OCI-M2 (cell line): ENCODE data around the gene FAM53B.

ENCODE experiments used
- DNase-seq: peaks from one replicate; lab custom pipeline; 2025; ENCODE audit not compliant: unreplicated experiment; lab: John Stamatoyannopoulos, UW

FAM53B gene

DNA sequence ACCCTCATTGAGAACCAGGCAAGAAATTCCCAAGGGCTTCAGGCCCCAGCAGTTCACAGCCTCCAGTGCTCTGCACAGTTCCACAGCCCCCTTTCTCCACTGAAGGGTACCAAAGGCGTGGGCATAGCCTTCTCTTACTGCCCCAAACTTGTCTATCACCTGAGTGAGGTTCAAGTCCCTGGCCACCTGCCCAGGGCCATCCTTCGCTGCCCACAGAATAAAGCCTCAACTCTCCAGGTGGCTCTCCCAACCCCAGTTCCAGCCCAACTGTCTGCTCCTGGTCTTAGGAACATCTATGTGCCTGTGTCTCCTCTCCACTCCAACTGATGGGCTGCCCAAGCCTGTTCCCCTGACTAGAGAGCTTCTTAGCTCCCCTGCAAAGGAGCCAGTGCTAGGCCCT, 79.1 kb downstream of the FAM53B start:
- no peak for DNase-seq

DNA sequence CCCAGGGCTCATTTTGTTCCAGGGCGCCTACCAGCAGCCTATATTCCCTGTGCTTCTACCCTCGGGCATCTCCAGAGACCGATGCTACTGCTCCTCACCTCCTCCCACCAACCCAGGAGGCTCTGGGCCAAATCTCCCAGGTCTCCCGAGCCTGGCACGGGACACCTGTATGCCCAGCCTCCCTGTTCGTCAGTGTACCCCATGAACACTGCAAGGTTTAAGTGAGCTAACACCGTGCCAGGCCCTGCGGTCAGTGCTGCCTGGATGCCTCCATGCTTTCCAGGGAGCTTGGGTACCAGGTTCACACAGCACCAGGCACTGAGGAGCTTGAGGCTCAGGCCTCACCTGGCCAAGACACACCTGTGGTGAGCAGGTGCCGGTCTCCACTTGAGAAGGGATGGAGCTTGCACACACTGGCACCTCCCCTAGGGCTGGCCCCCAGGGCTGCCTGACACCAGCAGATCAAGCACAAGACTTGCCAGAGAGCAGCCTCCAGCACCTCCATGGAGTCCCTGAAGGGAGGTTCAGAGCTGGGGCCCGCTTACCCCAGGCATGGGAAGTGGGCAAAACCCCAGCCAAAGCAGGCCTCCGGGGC, 80.3 kb downstream of the FAM53B start:
- DNase-seq = no peak

DNA sequence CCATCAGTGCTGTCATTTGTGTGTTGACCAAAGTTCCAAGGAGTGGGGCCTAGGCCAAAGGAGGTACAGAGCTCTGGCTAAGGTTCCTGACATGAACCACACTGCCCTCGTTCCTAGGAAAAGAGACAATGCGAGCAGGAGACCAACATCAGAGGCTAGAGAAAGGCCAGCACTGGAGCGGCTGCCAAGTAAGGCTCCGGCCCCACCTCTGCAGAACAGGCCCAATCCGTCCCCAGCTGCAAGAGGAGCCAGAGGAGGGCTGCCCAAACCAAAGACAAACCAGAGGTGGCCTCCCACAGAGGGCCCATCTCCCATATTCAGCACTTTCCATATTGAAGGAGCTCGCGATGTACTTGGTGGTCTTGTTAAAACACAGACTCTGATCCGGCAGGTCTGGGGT, 81.0 kb downstream of the FAM53B start:
- no peak for DNase-seq

DNA sequence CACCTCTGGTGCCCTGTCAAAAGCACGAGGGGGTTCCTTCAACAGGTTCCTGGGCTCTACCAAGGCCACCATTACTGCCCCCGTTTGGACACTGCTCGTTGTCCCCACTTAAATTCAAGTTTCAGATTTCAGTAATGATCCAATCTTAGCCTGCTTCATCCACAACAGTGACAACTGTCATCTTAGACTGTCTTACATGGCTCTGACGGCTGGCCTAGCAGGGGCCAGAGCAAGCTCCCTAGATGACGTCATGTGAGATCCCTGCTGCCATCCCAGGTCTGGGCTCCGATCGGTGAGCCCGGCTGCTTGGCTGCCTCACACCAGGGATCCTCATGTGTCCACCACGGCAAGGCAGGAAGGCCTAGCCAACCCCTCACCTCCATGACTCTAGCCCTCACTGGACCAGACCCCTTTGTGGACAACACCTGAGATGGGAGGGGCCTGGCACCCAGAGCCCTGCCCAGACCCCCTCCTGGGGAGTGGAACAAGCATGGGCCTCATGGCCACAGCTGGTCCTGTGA, 82.5 kb downstream of the FAM53B start:
- no peak for DNase-seq

DNA sequence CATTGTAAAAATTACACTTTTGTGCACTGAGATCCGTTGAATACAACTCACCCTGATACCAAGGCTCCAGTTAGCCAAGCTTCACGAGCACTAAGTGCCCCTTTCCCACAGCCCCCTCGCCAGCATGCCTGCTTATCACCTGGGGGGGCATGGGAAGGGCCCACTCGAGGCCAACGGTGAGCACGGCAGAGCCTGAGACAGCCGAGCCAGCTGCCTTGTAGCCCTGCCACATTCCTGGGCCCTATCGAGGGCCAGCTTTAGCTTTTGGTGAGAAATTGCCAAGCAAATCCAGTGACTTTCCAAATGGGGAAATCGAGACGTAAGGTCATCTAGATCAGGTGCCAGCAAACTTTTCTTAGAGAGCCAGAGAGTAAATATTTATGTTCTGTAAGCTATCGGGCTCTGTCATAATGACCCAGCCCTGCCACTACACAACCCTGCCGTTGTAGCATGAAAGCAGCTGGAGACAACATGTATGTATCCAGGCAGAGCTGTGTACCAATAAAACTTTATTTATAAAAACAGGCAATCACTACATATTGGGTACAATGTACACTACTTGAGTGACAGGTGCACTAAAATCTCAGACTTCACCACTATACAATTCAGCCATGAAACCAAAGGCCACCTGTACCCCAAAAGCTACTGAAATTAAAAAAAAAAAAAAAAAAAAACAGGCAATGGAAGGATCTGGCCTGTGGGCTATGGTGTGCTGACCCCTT, 83.6 kb downstream of the FAM53B start:
- no peak for DNase-seq

DNA sequence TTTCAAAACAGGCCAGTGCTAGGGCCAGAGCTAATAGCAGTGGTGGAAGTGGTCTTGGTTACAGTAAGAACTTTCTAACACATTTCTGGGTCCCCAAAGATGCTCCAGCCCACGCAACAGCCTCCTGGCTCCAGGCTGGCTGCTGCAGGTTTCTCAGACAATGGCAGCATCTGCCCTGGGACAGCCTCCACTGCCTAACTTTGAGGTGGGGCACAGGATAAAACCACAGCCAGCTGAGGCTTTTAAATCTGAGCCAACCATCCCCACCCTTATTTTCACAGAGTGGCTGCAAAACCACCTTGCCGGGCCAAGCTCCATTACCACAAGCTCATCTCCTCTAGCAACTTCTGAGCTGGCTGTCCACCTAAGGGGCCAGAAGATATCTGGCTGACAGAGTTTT, 84.8 kb downstream of the FAM53B start:
- DNase-seq = no peak

DNA sequence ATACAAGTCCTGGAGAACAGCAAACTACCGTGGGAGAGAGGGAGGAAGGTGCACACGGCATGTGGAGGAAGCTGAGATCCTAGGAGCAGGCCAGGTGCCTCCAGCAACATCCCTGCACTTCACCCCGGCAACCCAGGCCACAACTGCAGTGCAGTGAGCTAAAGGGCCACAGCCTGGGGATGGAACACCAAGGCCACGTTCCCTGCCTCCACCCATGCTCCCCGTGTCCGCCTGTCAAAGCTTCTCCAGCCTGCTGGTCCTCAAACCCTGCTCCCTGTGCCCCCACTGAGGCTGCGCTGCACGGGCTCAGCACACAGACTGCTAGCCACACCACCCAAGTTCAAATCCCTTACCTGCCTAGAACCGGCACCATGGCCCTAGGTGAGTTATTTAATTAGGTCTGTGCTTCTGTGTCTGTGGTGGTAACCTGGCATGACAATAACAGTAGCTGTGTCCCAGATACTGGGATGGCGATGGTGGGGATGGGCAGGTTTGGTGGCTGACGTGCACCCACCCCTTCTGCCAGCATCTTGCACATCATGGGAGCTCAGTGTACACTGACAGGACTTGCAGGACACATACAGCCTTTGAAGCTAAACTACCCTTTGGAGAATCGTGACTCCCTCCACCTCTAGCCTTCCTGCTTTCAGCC, 85.5 kb downstream of the FAM53B start:
- no peak for DNase-seq

DNA sequence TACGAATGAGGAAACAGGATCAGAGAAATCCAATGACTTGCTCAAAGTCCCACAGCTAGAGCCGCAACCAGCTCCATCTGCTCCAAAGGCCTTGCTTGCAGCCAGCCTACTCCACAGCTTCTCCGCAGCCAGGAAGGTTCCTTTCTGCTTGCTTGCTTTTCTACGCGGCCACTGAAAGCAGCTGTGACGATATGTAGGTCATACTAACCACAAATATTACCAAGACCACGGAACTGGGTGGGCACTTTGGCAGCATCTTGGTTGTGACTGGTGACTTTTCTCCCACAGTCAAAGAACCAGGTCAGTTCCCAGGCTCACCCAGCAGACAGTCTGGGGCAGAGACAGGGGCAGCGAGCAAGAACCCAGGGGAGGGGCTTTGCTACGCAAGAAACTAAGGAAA, 86.4 kb downstream of the FAM53B start:
- DNase-seq = no peak

DNA sequence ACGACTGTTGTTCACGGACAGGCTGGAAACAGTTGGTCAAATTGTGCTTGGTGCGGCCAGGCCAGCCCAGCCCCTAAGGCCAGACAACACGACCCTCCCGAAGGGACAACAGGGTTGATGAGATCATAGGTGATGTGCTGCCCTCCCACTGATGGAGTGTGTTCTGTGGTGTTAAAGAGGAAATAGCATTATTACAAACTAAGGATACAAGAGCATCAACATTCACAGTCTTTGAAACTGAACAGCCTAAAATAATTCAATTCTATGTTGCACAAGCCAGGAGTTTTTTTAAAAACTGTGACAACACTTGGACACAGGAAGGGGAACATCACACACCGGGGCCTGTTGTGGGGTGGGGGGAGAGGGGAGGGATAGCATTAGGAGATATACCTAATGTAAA, 87.6 kb downstream of the FAM53B start:
- no peak for DNase-seq

DNA sequence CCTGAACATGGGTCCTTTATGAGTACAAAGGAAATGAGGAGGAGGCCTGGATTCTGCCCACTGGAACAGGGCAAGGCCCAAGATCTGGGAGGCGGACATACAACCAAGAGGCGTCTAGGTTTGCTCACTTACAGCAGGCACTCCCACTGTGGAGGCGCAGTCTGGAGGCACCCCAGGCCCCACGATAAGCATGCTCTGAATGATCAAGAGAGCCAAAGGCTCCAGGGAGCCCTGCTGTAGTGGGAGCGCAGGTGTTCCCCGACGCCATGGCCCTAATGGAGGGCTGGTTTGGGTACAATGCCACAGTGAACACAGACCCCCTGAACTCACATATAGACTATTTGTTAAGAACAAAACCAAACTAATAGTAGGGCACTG, 88.1 kb downstream of the FAM53B start:
- DNase-seq = no peak

DNA sequence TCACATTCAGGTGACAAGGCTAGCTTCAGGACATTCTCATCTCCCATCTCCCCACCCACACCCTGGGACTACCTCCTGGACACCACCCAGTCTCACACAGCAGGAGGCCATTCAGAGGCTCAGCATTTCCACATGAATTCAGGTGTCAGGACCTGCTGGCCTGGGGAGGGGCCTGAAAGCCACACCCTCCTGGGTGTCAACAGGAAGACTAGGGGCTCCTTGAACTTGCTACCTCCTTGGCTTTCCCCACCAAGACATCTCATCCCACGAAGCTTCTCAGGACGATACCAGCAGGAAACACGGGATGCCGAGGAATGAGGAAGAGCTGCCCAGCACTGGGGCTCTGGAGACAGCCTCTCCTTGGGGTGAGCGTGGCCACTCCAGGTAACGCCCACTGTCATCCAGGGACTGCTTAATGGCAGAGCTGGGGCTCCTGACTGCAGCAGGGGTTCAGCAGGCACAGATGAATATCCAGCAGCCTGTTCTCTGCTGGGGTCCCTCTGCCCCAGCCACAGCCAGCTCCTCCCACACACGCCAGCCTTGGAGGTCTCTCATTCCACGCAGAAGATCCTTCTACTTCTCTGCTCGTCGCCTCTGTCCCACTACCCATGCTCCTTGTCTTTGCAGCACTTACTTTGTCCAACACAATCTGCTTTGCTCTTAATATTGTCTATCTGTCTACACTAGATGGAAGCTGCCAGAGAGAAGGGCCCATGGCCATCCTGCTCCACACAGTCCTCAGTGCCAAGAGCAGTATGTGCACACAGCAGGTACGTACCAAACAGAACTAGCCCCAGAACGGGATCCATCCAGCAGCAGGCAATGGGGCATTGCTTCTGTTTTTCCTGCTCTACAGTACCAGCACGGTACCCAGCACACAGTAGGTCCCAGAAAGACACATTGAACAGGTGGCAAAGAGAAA, 88.7 kb downstream of the FAM53B start:
- no peak for DNase-seq

DNA sequence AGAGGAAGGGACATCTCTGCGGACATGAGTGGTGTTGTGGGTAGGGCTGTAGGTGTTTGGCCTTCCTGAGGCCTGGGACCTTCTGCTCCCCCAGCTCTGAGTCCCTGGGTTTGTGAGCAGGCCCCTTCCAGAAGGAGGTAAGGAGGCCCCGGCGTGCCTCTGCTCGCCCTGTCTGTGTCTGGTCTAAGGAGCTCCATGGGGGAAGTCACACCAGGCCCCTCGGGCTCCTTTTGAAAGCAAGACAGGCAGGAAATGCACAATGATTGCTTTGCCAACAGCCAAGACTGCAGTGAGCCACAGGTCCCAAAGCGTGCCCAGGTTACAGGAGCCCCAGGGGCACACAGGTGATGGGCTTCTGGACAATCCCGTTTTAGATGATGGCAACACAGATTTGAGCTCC, 89.5 kb downstream of the FAM53B start:
- no peak for DNase-seq

DNA sequence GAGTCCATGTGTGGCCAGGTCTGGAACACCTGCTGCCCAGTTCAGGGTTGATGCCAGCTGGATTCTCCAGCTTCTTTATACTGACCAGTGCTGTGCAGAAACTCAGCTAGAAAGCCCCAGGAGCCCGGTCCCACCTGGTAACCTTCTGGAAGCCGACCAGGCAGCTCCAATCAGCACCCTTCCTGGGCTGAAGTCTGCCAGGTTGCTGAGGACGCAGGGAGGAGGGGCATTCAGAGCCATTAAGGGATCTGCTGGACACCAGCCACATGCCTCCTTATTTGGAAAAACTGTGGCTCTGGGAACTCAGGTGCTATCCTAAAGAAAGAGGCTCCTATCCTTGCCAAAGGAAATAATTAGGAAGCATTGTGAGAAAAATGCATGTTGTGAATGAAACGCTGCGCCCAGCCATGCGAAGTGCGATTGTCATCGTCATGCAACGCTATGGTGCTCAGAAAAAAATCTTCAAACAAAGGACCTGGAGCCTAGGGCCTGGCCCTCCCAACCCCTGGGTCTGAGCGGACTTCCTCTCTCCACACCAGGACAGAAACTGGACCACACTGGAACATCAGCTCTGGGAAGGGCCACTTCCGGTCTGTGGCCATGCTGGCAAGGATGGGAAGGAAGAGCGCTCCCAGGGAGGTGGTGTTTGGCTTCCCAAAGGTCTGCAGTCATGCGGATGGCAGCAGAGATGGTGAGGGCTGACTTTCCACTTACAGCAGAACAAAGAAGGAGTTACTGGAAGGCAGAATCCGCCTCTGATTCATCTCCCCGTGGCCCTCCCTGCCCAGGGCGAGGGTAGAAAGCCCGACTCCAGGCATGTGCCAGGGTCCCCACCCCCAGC, 90.1 kb downstream of the FAM53B start:
- DNase-seq = no peak

DNA sequence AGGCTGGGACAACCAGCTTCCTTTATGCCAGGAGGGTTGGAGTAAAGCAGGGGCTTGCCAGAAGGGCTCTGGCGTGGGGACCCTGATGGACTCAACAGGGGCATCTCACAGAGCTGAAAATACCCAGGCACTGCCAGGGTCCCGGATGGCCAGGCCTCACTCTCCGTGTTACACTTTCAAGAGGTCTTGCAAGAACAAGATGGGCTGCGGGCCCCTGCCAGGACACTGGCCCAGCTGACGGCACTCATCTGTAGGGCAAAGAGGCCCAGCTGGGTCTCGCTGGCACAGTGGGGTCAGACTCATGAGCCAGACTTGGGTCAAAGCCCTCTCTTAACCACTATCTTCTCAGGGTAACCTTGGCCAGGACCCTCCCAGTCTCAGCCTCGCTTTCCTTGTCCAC, 90.9 kb downstream of the FAM53B start:
- no peak for DNase-seq

DNA sequence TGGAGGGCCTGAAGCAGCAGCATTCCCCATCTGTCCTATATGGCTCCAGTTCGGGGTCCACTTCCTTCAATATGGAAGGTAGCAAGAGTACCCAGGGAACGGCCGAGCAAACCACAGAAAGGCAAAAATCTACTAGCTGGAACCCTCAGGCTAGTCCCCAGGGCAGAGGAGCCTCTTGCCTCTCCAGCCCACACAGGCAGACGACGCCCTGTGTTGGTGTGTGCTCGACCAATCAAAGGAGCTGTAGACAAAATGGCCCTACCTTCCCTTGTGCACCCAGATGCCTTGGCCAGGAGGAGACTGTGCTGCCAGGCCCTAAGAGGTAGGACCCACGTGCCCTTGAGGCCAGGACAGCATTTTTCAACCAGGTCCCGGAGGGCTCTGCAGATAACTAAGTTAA, 91.5 kb downstream of the FAM53B start:
- DNase-seq = no peak

DNA sequence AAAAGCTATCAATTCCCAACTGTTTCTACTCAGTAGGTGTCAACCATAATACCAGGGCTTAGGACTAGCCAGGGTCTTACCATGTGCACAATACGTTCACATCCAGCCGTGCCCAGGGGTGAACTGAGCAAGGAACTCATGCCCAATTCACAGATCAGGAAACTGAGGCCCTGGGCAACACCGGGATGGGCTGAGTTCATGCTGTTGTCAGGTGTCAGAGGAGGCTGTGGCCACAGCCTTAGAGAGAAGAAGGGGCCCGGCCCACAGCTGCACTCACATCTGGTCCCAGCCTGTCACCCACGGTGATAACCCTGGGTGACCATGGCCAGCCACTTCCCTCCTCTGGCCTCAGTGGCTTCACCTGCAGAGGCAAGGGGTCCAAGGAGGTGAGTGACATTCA, 92.0 kb downstream of the FAM53B start:
- no peak for DNase-seq

DNA sequence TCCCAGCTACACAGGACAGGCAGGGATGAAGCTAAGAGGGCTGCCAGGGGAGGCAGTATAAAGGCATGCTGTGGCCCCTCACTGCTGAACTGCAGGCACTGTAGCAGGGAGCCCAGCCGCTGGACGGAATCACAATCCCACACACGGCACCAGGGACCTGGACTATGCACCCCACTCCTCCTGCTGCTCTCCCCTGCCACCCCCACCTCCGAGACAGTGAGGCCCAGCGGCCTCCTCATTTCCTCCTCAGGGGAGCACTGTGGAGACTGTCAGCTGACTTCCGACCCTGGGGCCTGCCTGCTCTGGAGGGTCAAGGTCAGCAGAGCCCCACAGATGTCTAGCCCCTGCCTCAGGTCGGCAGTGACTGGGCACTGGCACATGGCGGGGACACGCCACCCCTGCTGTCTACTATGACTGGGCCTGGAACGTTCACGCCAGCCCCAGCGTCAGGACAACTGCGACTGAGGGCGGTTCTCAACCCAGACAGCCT, 92.7 kb downstream of the FAM53B start:
- no peak for DNase-seq

DNA sequence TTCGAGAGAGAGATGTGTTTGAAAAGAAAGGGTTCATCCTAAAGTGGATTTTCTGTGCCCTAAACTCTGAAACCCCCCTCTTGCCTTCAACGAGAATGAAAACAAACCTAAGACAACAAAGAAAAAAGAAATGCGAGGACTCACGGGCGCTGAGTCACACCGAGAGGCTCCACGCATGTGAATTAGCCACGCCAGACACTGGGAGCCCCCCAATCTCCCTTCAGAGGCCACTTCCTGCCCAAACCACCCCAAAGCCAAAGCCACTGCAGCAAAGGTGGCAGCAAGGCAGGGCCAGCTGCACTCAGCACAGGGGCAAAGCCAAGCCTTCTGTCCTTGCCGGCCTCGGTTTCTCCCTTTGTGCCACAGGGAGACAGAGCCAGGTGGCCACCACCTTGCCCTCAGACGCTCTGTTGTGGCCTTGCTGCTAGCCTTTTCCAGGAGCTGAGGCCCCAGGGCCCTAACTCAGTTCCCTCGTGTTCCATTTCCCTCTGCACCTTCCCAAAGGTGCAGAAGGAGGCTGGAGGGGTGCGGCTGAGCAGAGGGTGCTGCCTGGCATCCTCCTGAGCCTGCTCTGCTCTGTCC, 93.3 kb downstream of the FAM53B start:
- DNase-seq = no peak

DNA sequence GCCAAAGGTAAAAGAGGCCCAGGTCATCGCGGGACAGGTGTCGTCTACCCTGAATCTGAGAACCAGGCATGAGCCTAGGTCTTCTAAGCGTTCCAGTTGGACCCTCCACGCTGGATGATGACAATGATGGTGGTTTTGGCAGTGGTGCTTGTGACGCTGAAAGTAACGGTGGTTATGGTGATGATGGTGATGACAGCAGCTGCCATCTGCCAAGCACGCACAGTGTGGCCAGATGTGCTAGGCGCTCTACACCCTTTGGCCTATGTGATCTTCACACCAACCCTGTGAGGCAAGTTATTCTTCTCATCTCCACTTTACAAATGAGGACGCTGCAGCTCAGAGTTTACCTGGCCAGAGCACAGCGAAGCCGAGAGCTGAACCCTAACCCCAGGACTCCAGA, 93.9 kb downstream of the FAM53B start:
- DNase-seq = no peak

DNA sequence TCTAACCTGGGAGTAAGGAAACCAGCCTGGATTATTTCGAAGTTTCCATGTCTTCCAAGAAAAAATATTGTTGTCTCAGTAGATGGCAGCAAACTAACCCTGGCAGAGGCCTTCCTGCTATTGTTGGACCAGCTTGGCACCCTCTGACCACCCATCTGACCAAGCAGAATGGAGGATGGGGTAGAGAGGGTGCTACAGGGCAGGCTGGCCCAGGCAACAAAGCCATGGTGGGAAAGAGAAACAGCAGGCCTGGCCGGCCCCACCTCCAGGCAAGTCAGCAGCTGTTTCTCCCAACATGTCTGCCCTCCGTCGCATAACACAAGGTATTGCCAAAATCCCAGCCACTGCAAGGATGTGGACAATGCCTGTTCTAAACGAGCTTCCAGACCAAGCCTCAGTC, 95.0 kb downstream of the FAM53B start:
- no peak for DNase-seq
